ENCODE measurements around the gene RNU7-1. TPM values are rescaled to one million over a fixed set of nuclear protein-coding genes. Genes with fewer than 3 reads are reported as not detected.

The RNU7-1 gene
- total and polyA plus RNA-seq, 2 experiments from 2014 or later, result not detected

DNA sequence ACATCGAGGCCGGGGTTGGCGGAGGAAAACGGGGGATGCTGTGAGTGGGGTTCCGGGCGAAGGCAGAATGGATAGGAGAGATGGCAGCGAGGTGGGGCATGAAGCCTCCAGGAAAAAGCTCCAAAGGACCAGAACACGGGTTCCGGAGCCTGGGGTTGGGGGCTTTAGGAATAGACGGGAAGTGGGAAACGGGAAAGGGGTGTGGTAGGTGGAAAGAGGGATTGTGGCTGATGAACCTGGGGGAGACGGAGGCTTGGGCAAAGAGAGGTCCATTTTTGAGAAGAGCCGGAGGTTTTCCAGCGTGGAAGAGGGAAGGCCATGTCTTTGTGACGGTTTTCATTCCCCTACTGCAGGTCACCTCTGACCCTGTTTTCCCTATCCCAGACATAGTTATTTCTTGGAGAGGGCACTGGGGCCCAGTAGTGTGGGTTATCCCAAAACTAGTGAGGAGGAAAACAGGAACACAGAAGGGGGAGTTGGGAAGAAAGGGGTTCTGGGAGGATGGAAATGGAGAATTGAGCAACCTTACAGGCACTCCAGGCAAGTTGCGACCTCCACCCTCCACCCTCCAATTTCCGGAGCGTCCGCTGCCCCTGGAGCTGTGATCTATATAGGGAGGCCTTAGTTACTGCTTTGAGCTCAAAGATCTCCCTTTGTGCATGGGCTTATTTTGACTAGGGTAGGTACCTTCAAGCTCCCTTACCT is 14.8 kb upstream of the RNU7-1 start:
- DNase-seq, result peak; percentile 45
- in situ Hi-C loops (cut with MboI), result no loop called here

GRCh38 chr12:6929466-6930452 is 13.9 kb upstream of the RNU7-1 start:
- no peak overlapping the region for H2AFZ ChIP-seq
- WGBS, 2 experiments (ENCODE audit: low coverage in 1 of 2, low lambda C conversion rate in 2 of 2, missing lambda C conversion rate in 2 of 2), result 44 to 54% methylated on average over 7 of the region's 7 CpGs
- H4K20me1 ChIP-seq (ENCODE audit: insufficient read depth), result peaks cover 14% of the 10 kb centered on the region; the same call in 1 of the 2 replicates
- H3K4me3 ChIP-seq, result peak overlapping the region; percentile 99
- peak overlapping the region; percentile 96 for H3K9ac ChIP-seq
- H3K36me3 ChIP-seq (ENCODE audit: low read depth), result 0 out of 2 replicates have a peak, but pooled peaks cover 9% of the 10 kb centered on the region
- in situ Hi-C loops (cut with MboI), result no loop called here
- TF ChIP-seq EZH2 (IDR thresholded peaks at IDR 0.05; ENCODE audit: insufficient read depth, poor library complexity, severe bottlenecking) (no peak), EZH2phosphoT487 (IDR thresholded peaks at IDR 0.05; ENCODE audit: insufficient read depth, low read depth) (no peak)
- H3K9me2 ChIP-seq (ENCODE audit: insufficient read depth), result no peaks in the 10 kb centered on the region
- peaks cover 58% of the 10 kb centered on the region for H3F3A ChIP-seq (ENCODE audit: insufficient read depth)
- no peaks in the 10 kb centered on the region for H3K27me3 ChIP-seq (replicated peaks; ENCODE audit: insufficient read depth)
- no peak for DNase-seq
- peak overlapping the region; percentile 95 for H3K4me2 ChIP-seq (ENCODE audit: unreplicated experiment)
- H3K27ac ChIP-seq, result no peak overlapping the region
- peaks cover 77% of the 10 kb centered on the region for H3K79me2 ChIP-seq (ENCODE audit: insufficient read depth)
- no peaks in the 10 kb centered on the region for H3K9me3 ChIP-seq (ENCODE audit: low read depth)
- peaks cover 47% of the 10 kb centered on the region for H3K4me1 ChIP-seq (ENCODE audit: insufficient read depth)

More for the DNA sequence above, 14.8 kb upstream of the RNU7-1 start:
- Histone ChIP-seq H3K4me1 (ENCODE audit: insufficient read depth) (peaks cover 48% of the 10 kb centered on the region), H3F3A (ENCODE audit: insufficient read depth) (peaks cover 57% of the 10 kb centered on the region), H3K4me2 (ENCODE audit: unreplicated experiment) (peak overlapping the region; percentile 95), H4K20me1 (ENCODE audit: insufficient read depth) (peaks cover 14% of the 10 kb centered on the region; the same call in 1 of the 2 replicates), H3K4me3 (peak overlapping the region; percentile 99), H3K27me3 (replicated peaks; ENCODE audit: insufficient read depth) (no peaks in the 10 kb centered on the region), H3K36me3 (ENCODE audit: low read depth) (0 out of 2 replicates have a peak, but pooled peaks cover 6% of the 10 kb centered on the region), H3K9ac (peak overlapping the region; percentile 96), H3K9me2 (ENCODE audit: insufficient read depth) (no peaks in the 10 kb centered on the region), H3K27ac (peak overlapping the region; percentile 56), H3K9me3 (ENCODE audit: low read depth) (no peaks in the 10 kb centered on the region), H3K79me2 (ENCODE audit: insufficient read depth) (peaks cover 68% of the 10 kb centered on the region), H2AFZ (0 out of 2 replicates have a peak overlapping the region, but pooled peaks have one; percentile 34)
- WGBS, 2 experiments (ENCODE audit: low coverage in 1 of 2, low lambda C conversion rate in 2 of 2, missing lambda C conversion rate in 2 of 2), result 1% methylated on average over 18 to 19 of the region's 19 CpGs
- TF ChIP-seq EZH2 (IDR thresholded peaks at IDR 0.05; ENCODE audit: insufficient read depth, poor library complexity, severe bottlenecking), result no peak

DNA sequence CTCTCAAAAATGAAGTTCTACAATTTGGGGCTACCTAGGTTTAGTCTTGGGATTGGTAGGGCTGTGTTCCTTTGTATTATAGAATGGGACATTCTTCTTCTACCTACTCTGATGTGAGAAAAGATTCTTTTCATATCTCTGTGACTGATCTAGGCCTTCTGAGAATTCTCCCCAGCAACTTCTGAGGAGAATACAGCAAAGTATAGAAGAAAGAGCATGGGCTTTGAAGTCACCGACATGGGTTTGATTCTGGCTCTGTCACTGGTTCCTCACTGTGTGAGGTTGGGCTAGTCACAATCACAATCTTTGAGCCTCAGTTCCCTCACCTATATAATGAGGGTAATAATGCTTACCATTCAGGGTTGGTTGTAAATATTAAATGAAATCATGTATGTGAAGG is 10.8 kb upstream of the RNU7-1 start:
- H3K27ac ChIP-seq, result 0 out of 2 replicates have a peak overlapping the region, but pooled peaks have one; percentile 30
- H3K4me1 ChIP-seq (ENCODE audit: insufficient read depth), result peaks cover 26% of the 10 kb centered on the region
- H3K4me2 ChIP-seq (ENCODE audit: unreplicated experiment), result no peak overlapping the region
- TF ChIP-seq EZH2 (IDR thresholded peaks at IDR 0.05; ENCODE audit: insufficient read depth, poor library complexity, severe bottlenecking), result no peak
- TF ChIP-seq EZH2phosphoT487 (IDR thresholded peaks at IDR 0.05; ENCODE audit: insufficient read depth, low read depth), result no peak
- no peaks in the 10 kb centered on the region for H3K27me3 ChIP-seq (replicated peaks; ENCODE audit: insufficient read depth)
- no peaks in the 10 kb centered on the region for H3K9me3 ChIP-seq (ENCODE audit: low read depth)
- peaks cover 14% of the 10 kb centered on the region; the same call in 1 of the 2 replicates for H3K36me3 ChIP-seq (ENCODE audit: low read depth)
- H3K9ac ChIP-seq, result peak overlapping the region; percentile 17
- peaks cover 46% of the 10 kb centered on the region for H3F3A ChIP-seq (ENCODE audit: insufficient read depth)
- H2AFZ ChIP-seq, result no peak overlapping the region
- H3K4me3 ChIP-seq, result no peak overlapping the region
- H3K79me2 ChIP-seq (ENCODE audit: insufficient read depth), result peaks cover 86% of the 10 kb centered on the region
- DNase-seq, result no peak
- WGBS, 2 experiments (ENCODE audit: low coverage in 1 of 2, low lambda C conversion rate in 2 of 2, missing lambda C conversion rate in 2 of 2), result 14 to 17% methylated on average over 1 of the region's 1 CpG
- H4K20me1 ChIP-seq (ENCODE audit: insufficient read depth), result peaks cover 14% of the 10 kb centered on the region; the same call in 1 of the 2 replicates
- H3K9me2 ChIP-seq (ENCODE audit: insufficient read depth), result no peaks in the 10 kb centered on the region
- in situ Hi-C loops (cut with MboI), result no loop called here

DNA sequence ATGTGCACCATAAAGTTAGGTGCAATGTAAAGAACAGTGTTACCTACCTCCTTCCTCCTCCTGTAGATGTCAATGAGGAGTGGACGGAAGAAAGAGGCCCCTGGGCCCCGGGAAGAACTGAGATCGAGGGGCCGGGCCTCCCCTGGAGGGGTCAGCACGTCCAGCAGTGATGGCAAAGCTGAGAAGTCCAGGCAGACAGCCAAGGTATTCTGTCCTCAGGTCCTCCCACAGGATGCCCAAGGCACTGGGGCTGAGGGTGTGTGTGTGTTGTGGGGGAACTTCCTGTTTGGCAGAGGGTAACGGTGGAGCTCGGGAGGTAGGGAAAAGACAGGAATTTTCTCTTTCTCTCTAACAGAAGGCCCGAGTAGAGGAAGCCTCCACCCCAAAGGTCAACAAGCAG is 9.5 kb upstream of the RNU7-1 start:
- peak overlapping the region; percentile 30; the same call in 1 of the 2 replicates for H3K9ac ChIP-seq
- H3K36me3 ChIP-seq (ENCODE audit: low read depth), result peaks cover 14% of the 10 kb centered on the region; the same call in 1 of the 2 replicates
- no peak for TF ChIP-seq EZH2phosphoT487 (IDR thresholded peaks at IDR 0.05; ENCODE audit: insufficient read depth, low read depth)
- no peak for TF ChIP-seq EZH2 (IDR thresholded peaks at IDR 0.05; ENCODE audit: insufficient read depth, poor library complexity, severe bottlenecking)
- H3K27ac ChIP-seq, result peak overlapping the region; percentile 30
- H3K27me3 ChIP-seq (replicated peaks; ENCODE audit: insufficient read depth), result no peaks in the 10 kb centered on the region
- no peaks in the 10 kb centered on the region for H3K9me2 ChIP-seq (ENCODE audit: insufficient read depth)
- H3K4me2 ChIP-seq (ENCODE audit: unreplicated experiment), result no peak overlapping the region
- no peak overlapping the region for H2AFZ ChIP-seq
- 62 to 63% methylated on average over 8 of the region's 8 CpGs for WGBS, 2 experiments (ENCODE audit: low coverage in 1 of 2, low lambda C conversion rate in 2 of 2, missing lambda C conversion rate in 2 of 2)
- H4K20me1 ChIP-seq (ENCODE audit: insufficient read depth), result peaks cover 14% of the 10 kb centered on the region; the same call in 1 of the 2 replicates
- H3K9me3 ChIP-seq (ENCODE audit: low read depth), result no peaks in the 10 kb centered on the region
- H3K79me2 ChIP-seq (ENCODE audit: insufficient read depth), result peaks cover 76% of the 10 kb centered on the region
- peaks cover 48% of the 10 kb centered on the region for H3F3A ChIP-seq (ENCODE audit: insufficient read depth)
- H3K4me1 ChIP-seq (ENCODE audit: insufficient read depth), result peaks cover 29% of the 10 kb centered on the region
- DNase-seq, result peak; percentile 42
- H3K4me3 ChIP-seq, result no peak overlapping the region
- in situ Hi-C loops (cut with MboI), result no loop called here
